ENCODE measurements around the gene ANKFY1. TPM values are rescaled to one million over a fixed set of nuclear protein-coding genes. Genes with fewer than 3 reads are reported as not detected.

Gene ANKFY1
- total and polyA plus RNA-seq, 9 of the 15 experiments (the other 6 are each of a cell fraction or from before 2014, with no cell fraction given): 4.3 to 25.6 (median 12.2) TPM

GRCh38 chr17:4160294-4160859 lies 103.4 kb downstream of the ANKFY1 start (continued):
- TF ChIP-seq ZNF407 (IDR thresholded peaks at IDR 0.05; ENCODE audit: low read depth) (no peak), GATAD2B (IDR thresholded peaks at IDR 0.05; ENCODE audit: borderline replicate concordance) (no peak), JUN (IDR thresholded peaks at IDR 0.05; ENCODE audit: borderline replicate concordance, low read depth, low read length) (no peak), JUN (CRISPR knock-in tag; IDR thresholded peaks at IDR 0.05; ENCODE audit: borderline replicate concordance) (no peak), ZNF23 (CRISPR knock-in tag; IDR thresholded peaks at IDR 0.05) (no peak), HMG20A (CRISPR knock-in tag; conservative IDR thresholded peaks at IDR 0.05) (no peak), ZNF280B (CRISPR knock-in tag; IDR thresholded peaks at IDR 0.05) (no peak), ZBTB7A (IDR thresholded peaks at IDR 0.05; ENCODE audit: borderline replicate concordance, control insufficient read depth, low read depth, low read length) (no peak), RBM15 (IDR thresholded peaks at IDR 0.05; ENCODE audit: insufficient read depth, low read length) (no peak), THAP12 (CRISPR knock-in tag; IDR thresholded peaks at IDR 0.05) (no peak), RBM22 (IDR thresholded peaks at IDR 0.05; ENCODE audit: low read depth, low read length, poor library complexity, severe bottlenecking) (no peak), ZNF707 (CRISPR knock-in tag; conservative IDR thresholded peaks at IDR 0.05) (no peak)

All from K562 (cell line).